Measurements from ENCODE around the gene AQP7.

AQP7 gene

GRCh38 chr9:33430942-33431341 is 28.6 kb upstream of the AQP7 start:
- H3K27ac ChIP-seq (ENCODE audit: extremely low read depth, low read depth, low read length) = no peak overlapping the region

DNA sequence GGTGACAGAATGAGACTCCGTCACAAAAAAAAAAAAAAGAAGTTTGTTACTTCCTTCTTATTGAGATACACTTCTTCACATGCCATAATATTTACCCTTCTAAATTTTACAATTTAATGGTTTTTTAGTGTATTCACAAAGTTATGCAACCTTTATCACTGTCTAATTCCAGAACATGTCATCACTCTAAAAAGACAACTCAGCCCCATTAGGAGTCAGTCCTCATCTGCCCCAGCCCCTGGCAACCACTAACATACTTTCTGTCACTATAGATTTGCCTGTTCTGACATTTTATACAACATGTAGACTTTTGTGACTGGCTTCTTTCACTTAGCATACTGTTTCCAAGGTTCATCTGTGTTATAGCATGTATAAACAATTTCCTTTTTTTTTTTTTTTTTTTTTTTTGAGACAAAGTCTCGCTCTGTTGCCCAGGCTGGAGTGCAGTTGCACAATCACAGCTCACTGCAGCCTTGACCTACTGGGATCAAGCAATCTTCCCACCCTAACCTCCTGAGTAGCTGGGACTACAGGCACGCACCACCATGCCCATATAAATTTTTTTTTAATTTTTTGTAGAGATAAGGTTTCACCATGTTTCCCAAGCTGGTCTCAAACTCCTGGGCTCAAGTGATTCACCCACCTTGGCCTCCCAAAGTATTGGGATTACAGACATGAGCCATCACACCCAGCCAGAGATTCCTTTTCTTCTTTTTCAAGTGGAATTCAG is 27.1 kb upstream of the AQP7 start:
- CTCF ChIA-PET = interaction anchor here (4.1 to 4.5 kb wide), 2 partner anchors 14 to 24 kb away, joined by 24 to 38 read pairs; no protein-coding TSS in a partner anchor
- no peaks in the 10 kb centered on the region for H3K36me3 ChIP-seq (ENCODE audit: control insufficient read depth in 2 of 2, insufficient read depth in 1 of 2, low read length in 2 of 2)
- TF ChIP-seq, protein P1, sequence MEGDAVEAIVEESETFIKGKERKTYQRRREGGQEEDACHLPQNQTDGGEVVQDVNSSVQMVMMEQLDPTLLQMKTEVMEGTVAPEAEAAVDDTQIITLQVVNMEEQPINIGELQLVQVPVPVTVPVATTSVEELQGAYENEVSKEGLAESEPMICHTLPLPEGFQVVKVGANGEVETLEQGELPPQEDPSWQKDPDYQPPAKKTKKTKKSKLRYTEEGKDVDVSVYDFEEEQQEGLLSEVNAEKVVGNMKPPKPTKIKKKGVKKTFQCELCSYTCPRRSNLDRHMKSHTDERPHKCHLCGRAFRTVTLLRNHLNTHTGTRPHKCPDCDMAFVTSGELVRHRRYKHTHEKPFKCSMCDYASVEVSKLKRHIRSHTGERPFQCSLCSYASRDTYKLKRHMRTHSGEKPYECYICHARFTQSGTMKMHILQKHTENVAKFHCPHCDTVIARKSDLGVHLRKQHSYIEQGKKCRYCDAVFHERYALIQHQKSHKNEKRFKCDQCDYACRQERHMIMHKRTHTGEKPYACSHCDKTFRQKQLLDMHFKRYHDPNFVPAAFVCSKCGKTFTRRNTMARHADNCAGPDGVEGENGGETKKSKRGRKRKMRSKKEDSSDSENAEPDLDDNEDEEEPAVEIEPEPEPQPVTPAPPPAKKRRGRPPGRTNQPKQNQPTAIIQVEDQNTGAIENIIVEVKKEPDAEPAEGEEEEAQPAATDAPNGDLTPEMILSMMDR (tag by site-specific recombination; IDR thresholded peaks at IDR 0.05) = no peak
- TF ChIP-seq ZNF214 (tag by site-specific recombination; IDR thresholded peaks at IDR 0.05; ENCODE audit: borderline replicate concordance) (no peak), TRIM28 (IDR thresholded peaks at IDR 0.05; ENCODE audit: borderline replicate concordance, low read length) (no peak), BCL11B (tag by site-specific recombination; IDR thresholded peaks at IDR 0.05; ENCODE audit: low read depth) (no peak), ZNF10 (tag by site-specific recombination; IDR thresholded peaks at IDR 0.05) (no peak), ZFP3 (tag by site-specific recombination; IDR thresholded peaks at IDR 0.05; ENCODE audit: low read depth) (no peak), ZBTB49 (tag by site-specific recombination; IDR thresholded peaks at IDR 0.05; ENCODE audit: low read depth) (no peak), ZNF155 (tag by site-specific recombination; IDR thresholded peaks at IDR 0.05) (no peak), HOXC10 (CRISPR knock-in tag; IDR thresholded peaks at IDR 0.05) (no peak)
- TF ChIP-seq, protein P2, sequence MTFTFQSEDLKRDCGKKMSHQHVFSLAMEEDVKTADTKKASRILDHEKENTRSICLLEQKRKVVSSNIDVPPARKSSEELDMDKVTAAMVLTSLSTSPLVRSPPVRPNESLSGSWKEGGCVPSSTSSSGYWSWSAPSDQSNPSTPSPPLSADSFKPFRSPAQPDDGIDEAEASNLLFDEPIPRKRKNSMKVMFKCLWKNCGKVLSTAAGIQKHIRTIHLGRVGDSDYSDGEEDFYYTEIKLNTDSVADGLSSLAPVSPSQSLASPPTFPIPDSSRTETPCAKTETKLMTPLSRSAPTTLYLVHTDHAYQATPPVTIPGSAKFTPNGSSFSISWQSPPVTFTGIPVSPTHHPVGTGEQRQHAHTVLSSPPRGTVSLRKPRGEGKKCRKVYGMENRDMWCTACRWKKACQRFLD (tag by site-specific recombination; IDR thresholded peaks at IDR 0.05) = no peak

More at GRCh38 chr9:33430942-33431341, 28.6 kb upstream of the AQP7 start:
- TF ChIP-seq, protein P3, sequence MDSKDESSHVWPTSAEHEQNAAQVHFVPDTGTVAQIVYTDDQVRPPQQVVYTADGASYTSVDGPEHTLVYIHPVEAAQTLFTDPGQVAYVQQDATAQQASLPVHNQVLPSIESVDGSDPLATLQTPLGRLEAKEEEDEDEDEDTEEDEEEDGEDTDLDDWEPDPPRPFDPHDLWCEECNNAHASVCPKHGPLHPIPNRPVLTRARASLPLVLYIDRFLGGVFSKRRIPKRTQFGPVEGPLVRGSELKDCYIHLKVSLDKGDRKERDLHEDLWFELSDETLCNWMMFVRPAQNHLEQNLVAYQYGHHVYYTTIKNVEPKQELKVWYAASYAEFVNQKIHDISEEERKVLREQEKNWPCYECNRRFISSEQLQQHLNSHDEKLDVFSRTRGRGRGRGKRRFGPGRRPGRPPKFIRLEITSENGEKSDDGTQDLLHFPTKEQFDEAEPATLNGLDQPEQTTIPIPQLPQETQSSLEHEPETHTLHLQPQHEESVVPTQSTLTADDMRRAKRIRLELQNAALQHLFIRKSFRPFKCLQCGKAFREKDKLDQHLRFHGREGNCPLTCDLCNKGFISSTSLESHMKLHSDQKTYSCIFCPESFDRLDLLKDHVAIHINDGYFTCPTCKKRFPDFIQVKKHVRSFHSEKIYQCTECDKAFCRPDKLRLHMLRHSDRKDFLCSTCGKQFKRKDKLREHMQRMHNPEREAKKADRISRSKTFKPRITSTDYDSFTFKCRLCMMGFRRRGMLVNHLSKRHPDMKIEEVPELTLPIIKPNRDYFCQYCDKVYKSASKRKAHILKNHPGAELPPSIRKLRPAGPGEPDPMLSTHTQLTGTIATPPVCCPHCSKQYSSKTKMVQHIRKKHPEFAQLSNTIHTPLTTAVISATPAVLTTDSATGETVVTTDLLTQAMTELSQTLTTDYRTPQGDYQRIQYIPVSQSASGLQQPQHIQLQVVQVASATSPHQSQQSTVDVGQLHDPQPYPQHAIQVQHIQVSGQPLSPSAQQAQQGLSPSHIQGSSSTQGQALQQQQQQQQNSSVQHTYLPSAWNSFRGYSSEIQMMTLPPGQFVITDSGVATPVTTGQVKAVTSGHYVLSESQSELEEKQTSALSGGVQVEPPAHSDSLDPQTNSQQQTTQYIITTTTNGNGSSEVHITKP (tag by site-specific recombination; IDR thresholded peaks at IDR 0.05) = no peak
- TF ChIP-seq REST (tag by site-specific recombination; IDR thresholded peaks at IDR 0.05) = 0 out of 2 replicates have a peak, but pooled peaks have one; percentile 53
- ChIA-PET CTCF (interaction anchor here (0.7 to 4.5 kb wide), 6 partner anchors 16 to 73 kb away, joined by 3 to 38 read pairs (median 6); no protein-coding TSS in a partner anchor), POLR2A (no interaction called here)
- Histone ChIP-seq H3K9me3 (ENCODE audit: control insufficient read depth, insufficient read depth, low read depth, low read length) (no peaks in the 10 kb centered on the region), H3K4me1 (ENCODE audit: control insufficient read depth, insufficient read depth, low read length) (no peaks in the 10 kb centered on the region), H3K36me3 (ENCODE audit: control insufficient read depth in 2 of 2, insufficient read depth in 1 of 2, low read length in 2 of 2) (no peaks in the 10 kb centered on the region), H3K4me3 (ENCODE audit: low read depth, low read length) (no peak overlapping the region)

More for the DNA sequence above, 27.1 kb upstream of the AQP7 start:
- Histone ChIP-seq H3K9me3 (ENCODE audit: control insufficient read depth, insufficient read depth, low read depth, low read length) (no peaks in the 10 kb centered on the region), H3K27ac (ENCODE audit: extremely low read depth, low read depth, low read length) (no peak overlapping the region), H3K4me3 (ENCODE audit: low read depth, low read length) (no peak overlapping the region), H3K4me1 (ENCODE audit: control insufficient read depth, insufficient read depth, low read length) (no peaks in the 10 kb centered on the region)
- POLR2A ChIA-PET = no interaction called here

Measured in HEK293 (cell line).